HG02981 (cell line): Measurements from ENCODE around the gene HSD17B10.
A peak's percentile ranks its signal among the peaks of the same experiment; 100 is the strongest.
"Not testable (repeated sequence)": the region's sequence is repeated elsewhere in the genome, so short reads cannot be mapped to it uniquely, and the experiment has no call there.

ENCODE experiments used
- ATAC-seq: cut with Tn5 transposase; IDR thresholded peaks from one replicate; pipeline ENCODE4 v1.9.1; 2021; ENCODE audit warnings: mild to moderate bottlenecking, moderate library complexity; ENCODE audit not compliant: unreplicated experiment

HSD17B10 gene

GRCh38 chrX:53438174-53438831 is 4.1 kb upstream of the HSD17B10 start:
- no peak for ATAC-seq

- no peak for ATAC-seq
These were observed 3.0 kb upstream of the HSD17B10 start for GRCh38 chrX:53437206-53437605.

GRCh38 chrX:53435997-53436396 is 1.8 kb upstream of the HSD17B10 start:
- ATAC-seq: peak; percentile 54

- no peak for ATAC-seq
These were observed 3.9 kb downstream of the HSD17B10 start for GRCh38 chrX:53430231-53430630.

GRCh38 chrX:53429755-53430154 is 4.4 kb downstream of the HSD17B10 start:
- ATAC-seq: no peak

GRCh38 chrX:53422861-53423306 is 11.3 kb downstream of the HSD17B10 start, which contains the start of gene RIBC1:
Gene RIBC1 (plus strand): TSS chrX:53422873. CDS start chrX:53426277, 3,404 bp downstream.
- no peak for ATAC-seq

GRCh38 chrX:53422086-53422860 is 11.9 kb downstream of the HSD17B10 start, which contains the start of gene SMC1A:
Gene SMC1A (minus strand): TSS chrX:53422654. CDS start chrX:53422600, 54 bp downstream.
- peak; percentile 93 for ATAC-seq

- ATAC-seq: peak; percentile 7
These were observed 12.4 kb downstream of the HSD17B10 start for GRCh38 chrX:53421772-53422085.

GRCh38 chrX:53421125-53421524 is 13.0 kb downstream of the HSD17B10 start:
- ATAC-seq: no peak

- not testable (repeated sequence) for ATAC-seq
These were observed 13.8 kb downstream of the HSD17B10 start for GRCh38 chrX:53420351-53420750.

GRCh38 chrX:53412446-53412845 is 21.7 kb downstream of the HSD17B10 start:
- ATAC-seq: no peak

- no peak for ATAC-seq
These were observed 30.6 kb downstream of the HSD17B10 start for GRCh38 chrX:53403535-53403934.

- no peak for ATAC-seq
These were observed 36.0 kb downstream of the HSD17B10 start for GRCh38 chrX:53398216-53398615.

GRCh38 chrX:53395605-53396298 is 38.4 kb downstream of the HSD17B10 start:
- no peak for ATAC-seq

- ATAC-seq: no peak
These were observed 50.6 kb downstream of the HSD17B10 start for GRCh38 chrX:53383376-53384076.
